Spleen (tissue), 11 donors: ENCODE data around the gene WNT8A. TPM values are rescaled to one million over a fixed set of nuclear protein-coding genes. Genes with fewer than 3 reads are reported as not detected.

Experiments used
- DNase-seq: peaks from one replicate; pipeline ENCODE4 v3.0.0-alpha.2; 2020
- H3K27ac ChIP-seq, 8 donors: fragments of 200-600 bp; sonication (generic) in 7 of 8; 1 replicate in 4 of 8; 2 replicates in 4 of 8; pipeline versions ENCODE4 v1.5.0 to v1.8.0; 2016 to 2021; ENCODE audit warnings: inconsistent platforms in 4 of 8, mild to moderate bottlenecking in 4 of 8, moderate library complexity in 1 of 8
- H3K27me3 ChIP-seq, 7 donors: fragments of 200-600 bp; sonication (generic) in 6 of 7; replicated peaks in 1 of 7; 1 replicate in 4 of 7; 2 replicates in 3 of 7; pipeline versions ENCODE4 v1.5.0 to v1.8.0; 2016 to 2021; ENCODE audit warnings: inconsistent platforms in 3 of 7, mild to moderate bottlenecking in 1 of 7
- H3K36me3 ChIP-seq, 6 donors: fragments of 200-600 bp; sonication (generic) in 5 of 6; 1 replicate in 4 of 6; 2 replicates in 2 of 6; pipeline versions ENCODE4 v1.5.0 to v1.8.0; 2016 to 2021; ENCODE audit warnings: inconsistent platforms in 2 of 6
- H3K4me1 ChIP-seq, 6 donors: fragments of 200-600 bp; sonication (generic) in 5 of 6; 1 replicate in 3 of 6; 2 replicates in 3 of 6; pipeline versions ENCODE4 v1.5.0 to v1.8.0; 2016 to 2021; ENCODE audit warnings: inconsistent platforms in 3 of 6
- H3K4me3 ChIP-seq, 8 donors: fragments of 200-600 bp; sonication (generic) in 7 of 8; 1 replicate in 4 of 8; 2 replicates in 4 of 8; pipeline versions ENCODE4 v1.5.0 to v1.8.0; 2016 to 2021; ENCODE audit warnings: inconsistent platforms in 4 of 8, mild to moderate bottlenecking in 4 of 8, moderate library complexity in 2 of 8
- H3K9me3 ChIP-seq, 8 donors: fragments of 200-600 bp; sonication (generic) in 7 of 8; 1 replicate in 4 of 8; 2 replicates in 4 of 8; pipeline versions ENCODE4 v1.5.0 to v1.8.0; 2016 to 2021; ENCODE audit warnings: inconsistent platforms in 4 of 8
- CTCF ChIP-seq, 11 experiments: fragments of 200-600 bp in 7 of 11; fragments of 450-650 bp in 4 of 11; sonication (generic) in 4 of 11; IDR thresholded peaks in 8 of 11; conservative IDR thresholded peaks in 3 of 11; 1 replicate in 7 of 11; 2 replicates in 4 of 11; pipeline versions ENCODE4 v1.4.0 to v1.8.0; 2016 to 2021; ENCODE audit warnings: antibody characterized with exemption in 11 of 11, inconsistent platforms in 4 of 11, mild to moderate bottlenecking in 1 of 11
- POLR2A ChIP-seq, 3 donors: fragments of 450-650 bp; IDR thresholded peaks; one replicate each; pipeline ENCODE4 v1.5.1; 2017; ENCODE audit warnings: antibody characterized with exemption in 3 of 3, mild to moderate bottlenecking in 1 of 3
- POLR2AphosphoS5 ChIP-seq, 3 donors: sonication (generic); formaldehyde crosslinking; IDR thresholded peaks; one replicate each; pipeline ENCODE4 v1.5.1; 2017; ENCODE audit warnings: antibody characterized with exemption in 3 of 3
- WGBS, 5 donors: extraction: QIAGEN DNeasy Blood & Tissue Kit in 3 of 5; methylation state at CpG; one replicate each; pipeline versions ENCODE4 v1.1.5 to v1.1.7; 2013 to 2018; 5-methylcytosine and 5-hydroxymethylcytosine counted together
- intact Hi-C: fragments of 100-400 bp; cut with DNase I; formaldehyde crosslinking; loops from one replicate; pipeline ENCODE4 v1.15.0; 2023; ENCODE audit warnings: low total_unique reads
- polyA plus RNA-seq, 3 donors: library from polyadenylated mRNA; stranded (reverse); fragments of 200-250 nt; gene quantifications; one replicate each; pipeline ENCODE4 v1.2.1, GENCODE V29; 2013
- total RNA-seq, 7 donors: library from RNA; depleted of rRNA in 3 of 7; stranded (reverse); fragments of >200 nt in 3 of 7; fragmentation: NEBNext Ultra II Directional in 4 of 7; extraction: Animal tissue kit (Norgen Biotek cat#: 25700) in 4 of 7; gene quantifications; one replicate each; pipeline versions ENCODE4 v1.1.0 to v1.2.1, GENCODE V29; 2016 to 2021
- donor health status: healthy with polysubstance abuse.
- donor health status: DM: no; HTN: no; CAD: no; lungs with moderate emphysema.
- donor health status: DM: no; HTN: no; CAD: no.
- donor health status: Bipolar disorder and iron deficiency.
- donor health status: healthy.
- donor health status: DM: no; HTN: no; CAD: no.
- donor health status: DM: yes; HTN: yes; CAD: no.

Gene WNT8A
- total and polyA plus RNA-seq, 10 donors = 0.05 to 0.60 TPM; not detected in 8

GRCh38 chr5:138053554-138053953, 30.3 kb upstream of the WNT8A start:
- Histone ChIP-seq H3K27ac (no peak overlapping the region), H3K4me3 (no peak overlapping the region), H3K9me3 (no peaks in the 10 kb centered on the region), H3K36me3 (no peaks in the 10 kb centered on the region), H3K27me3 (peaks cover 0 to 6% (median 0%) of the 10 kb centered on the region in 7 donors), H3K4me1 (no peaks in the 10 kb centered on the region)
- WGBS, 5 donors = 69 to 84% (median 80%) methylated on average over 3 of the region's 3 CpGs
- TF ChIP-seq POLR2AphosphoS5 (IDR thresholded peaks at IDR 0.05) (no peak), POLR2A (IDR thresholded peaks at IDR 0.05) (no peak), CTCF (IDR thresholded peaks at IDR 0.05 in 8 of 11, conservative IDR thresholded peaks at IDR 0.05 in 3 of 11) (no peak)
- intact Hi-C loops = no loop called here
- no peak for DNase-seq

- no peak for DNase-seq
- H3K27me3 ChIP-seq = peaks cover 0 to 6% (median 0%) of the 10 kb centered on the region in 7 donors
- intact Hi-C loops = no loop called here
- 36 to 57% (median 41%) methylated on average over 3 of the region's 3 CpGs for WGBS, 5 donors
- no peaks in the 10 kb centered on the region for H3K9me3 ChIP-seq
- no peak for TF ChIP-seq POLR2A (IDR thresholded peaks at IDR 0.05)
- no peak for TF ChIP-seq CTCF (IDR thresholded peaks at IDR 0.05 in 8 of 11, conservative IDR thresholded peaks at IDR 0.05 in 3 of 11)
- TF ChIP-seq POLR2AphosphoS5 (IDR thresholded peaks at IDR 0.05) = no peak
- H3K4me3 ChIP-seq = no peak overlapping the region
- no peaks in the 10 kb centered on the region for H3K36me3 ChIP-seq
- H3K27ac ChIP-seq = no peak overlapping the region
- no peaks in the 10 kb centered on the region for H3K4me1 ChIP-seq
Observed at GRCh38 chr5:138054206-138054605, 29.6 kb upstream of the WNT8A start.

GRCh38 chr5:138054847-138055558, 28.8 kb upstream of the WNT8A start:
- H3K4me1 ChIP-seq = no peaks in the 10 kb centered on the region
- WGBS, 5 donors = 45 to 54% (median 51%) methylated on average over 13 of the region's 13 CpGs
- H3K36me3 ChIP-seq = no peaks in the 10 kb centered on the region
- no peak for TF ChIP-seq POLR2AphosphoS5 (IDR thresholded peaks at IDR 0.05)
- TF ChIP-seq CTCF (IDR thresholded peaks at IDR 0.05 in 8 of 11, conservative IDR thresholded peaks at IDR 0.05 in 3 of 11) = no peak
- no peak for TF ChIP-seq POLR2A (IDR thresholded peaks at IDR 0.05)
- no peak overlapping the region for H3K27ac ChIP-seq
- H3K9me3 ChIP-seq = no peaks in the 10 kb centered on the region
- DNase-seq = no peak
- intact Hi-C loops = no loop called here
- H3K4me3 ChIP-seq = no peak overlapping the region
- peaks cover 0 to 6% (median 0%) of the 10 kb centered on the region in 7 donors for H3K27me3 ChIP-seq

- H3K36me3 ChIP-seq = no peaks in the 10 kb centered on the region
- intact Hi-C loops = no loop called here
- DNase-seq = peak; percentile 13
Observed at GRCh38 chr5:138064526-138064925, 19.3 kb upstream of the WNT8A start.

More at GRCh38 chr5:138064526-138064925, 19.3 kb upstream of the WNT8A start:
- no peaks in the 10 kb centered on the region for H3K9me3 ChIP-seq
- H3K4me3 ChIP-seq = no peak overlapping the region
- peaks cover 0 to 4% (median 0%) of the 10 kb centered on the region in 6 donors for H3K4me1 ChIP-seq
- no peaks in the 10 kb centered on the region for H3K27me3 ChIP-seq
- no peak for TF ChIP-seq POLR2AphosphoS5 (IDR thresholded peaks at IDR 0.05)
- TF ChIP-seq CTCF (IDR thresholded peaks at IDR 0.05 in 8 of 11, conservative IDR thresholded peaks at IDR 0.05 in 3 of 11) = no peak
- TF ChIP-seq POLR2A (IDR thresholded peaks at IDR 0.05) = no peak
- no peak overlapping the region for H3K27ac ChIP-seq
